ENCODE results near the gene CCDC28A.
"Not testable (repeated sequence)": the region's sequence is repeated elsewhere in the genome, so short reads cannot be mapped to it uniquely, and the experiment has no call there.

CCDC28A gene

GRCh38 chr6:138773177-138774091 lies at the start of gene CCDC28A:
Gene CCDC28A, plus strand, starts transcription at chr6:138773769. Its CDS starts 2,352 bp downstream, at chr6:138776121.
- H3K4me3 ChIP-seq (ENCODE audit: low read depth, low read length): peak within 1 kb of the TSS; percentile 59
- no peak for TF ChIP-seq CTCF (IDR thresholded peaks at IDR 0.05; ENCODE audit: borderline replicate concordance, insufficient read depth, low read depth, low read length)

- no peak overlapping the region for H3K4me3 ChIP-seq (ENCODE audit: low read depth, low read length)
- no peak for TF ChIP-seq CTCF (IDR thresholded peaks at IDR 0.05; ENCODE audit: borderline replicate concordance, insufficient read depth, low read depth, low read length)
These were observed 49.6 kb upstream of the CCDC28A start for GRCh38 chr6:138724015-138724414.

- H3K4me3 ChIP-seq (ENCODE audit: low read depth, low read length): no peak overlapping the region
- TF ChIP-seq CTCF (IDR thresholded peaks at IDR 0.05; ENCODE audit: borderline replicate concordance, insufficient read depth, low read depth, low read length): no peak
These were observed 47.4 kb upstream of the CCDC28A start for GRCh38 chr6:138726066-138726756.

GRCh38 chr6:138726757-138727097 lies 46.8 kb upstream of the CCDC28A start:
- TF ChIP-seq CTCF (IDR thresholded peaks at IDR 0.05; ENCODE audit: borderline replicate concordance, insufficient read depth, low read depth, low read length): no peak

GRCh38 chr6:138727182-138727581 lies 46.4 kb upstream of the CCDC28A start:
- TF ChIP-seq CTCF (IDR thresholded peaks at IDR 0.05; ENCODE audit: borderline replicate concordance, insufficient read depth, low read depth, low read length): no peak
- no peak overlapping the region for H3K4me3 ChIP-seq (ENCODE audit: low read depth, low read length)

More at GRCh38 chr6:138726757-138727097, 46.8 kb upstream of the CCDC28A start:
- H3K4me3 ChIP-seq (ENCODE audit: low read depth, low read length): no peak overlapping the region

GRCh38 chr6:138728662-138729061 lies 44.9 kb upstream of the CCDC28A start:
- no peak for TF ChIP-seq CTCF (IDR thresholded peaks at IDR 0.05; ENCODE audit: borderline replicate concordance, insufficient read depth, low read depth, low read length)
- no peak overlapping the region for H3K4me3 ChIP-seq (ENCODE audit: low read depth, low read length)

GRCh38 chr6:138730037-138730436 lies 43.5 kb upstream of the CCDC28A start:
- not testable (repeated sequence) for H3K4me3 ChIP-seq (ENCODE audit: low read depth, low read length)
